Posterior cingulate gyrus (tissue), 11 donors: ENCODE data around the gene MLXIPL.
"Not testable (repeated sequence)": the region's sequence is repeated elsewhere in the genome, so short reads cannot be mapped to it uniquely, and the experiment has no call there.

ENCODE experiments used
- DNase-seq, 10 donors: peaks; one replicate each; pipeline versions ENCODE4 v3.0.0 to v3.0.0-alpha.2; 2020 to 2021; ENCODE audit warnings: mixed read lengths in 3 of 10
- intact Hi-C: fragments of 100-400 bp; cut with DNase I; formaldehyde crosslinking; loops from one replicate; pipeline ENCODE4 v1.15.1; 2023

MLXIPL gene

GRCh38 chr7:73593207-73594045 lies 30.9 kb downstream of the MLXIPL start:
- intact Hi-C loops = no loop called here
- DNase-seq = peak in 1 of 10 donors; percentile 60

- intact Hi-C loops = no loop called here
- peak in 3 of 10 donors; percentile 40 to 55 (median 54) for DNase-seq
These were observed 37.4 kb downstream of the MLXIPL start for GRCh38 chr7:73586911-73587310.

- intact Hi-C loops = no loop called here
- DNase-seq = peak in 2 of 10 donors; percentile 4 to 11
These were observed 39.1 kb downstream of the MLXIPL start for GRCh38 chr7:73585196-73585595.

GRCh38 chr7:73582664-73583202 lies 41.6 kb downstream of the MLXIPL start:
- DNase-seq = peak in 3 of 10 donors; percentile 0 to 18 (median 1)
- intact Hi-C loops = no loop called here

- intact Hi-C loops = not testable (repeated sequence)
- peak in 3 of 10 donors; percentile 15 to 56 (median 50) for DNase-seq
These were observed 43.3 kb downstream of the MLXIPL start for GRCh38 chr7:73581006-73581405.

- intact Hi-C loops = loop anchor here (1.0 kb wide), 2 partner anchors 21 to 56 kb away; partner anchors contain the start of genes BAZ1B and BCL7B
These were observed 45.8 kb downstream of the MLXIPL start, which contains the start of gene TBL2 for GRCh38 chr7:73578342-73579128. Gene TBL2, minus strand, starts transcription at chr7:73578579. Its CDS starts 30 bp downstream, at chr7:73578549.

GRCh38 chr7:73577627-73578341 lies 46.5 kb downstream of the MLXIPL start:
- peak in 3 of 10 donors; percentile 47 to 61 (median 53) for DNase-seq
- intact Hi-C loops = loop anchor here (1.0 kb wide), 2 partner anchors 20 to 55 kb away; partner anchors contain the start of genes BAZ1B and BCL7B

More at GRCh38 chr7:73578342-73579128, 45.8 kb downstream of the MLXIPL start, which contains the start of gene TBL2:
- peak; percentile 92 to 100 (median 98) for DNase-seq

- DNase-seq = peak in 3 of 10 donors; percentile 32 to 58 (median 45)
- intact Hi-C loops = no loop called here
These were observed 50.5 kb downstream of the MLXIPL start for GRCh38 chr7:73573791-73574190.

GRCh38 chr7:73573276-73573675 lies 51.0 kb downstream of the MLXIPL start:
- peak in 2 of 10 donors; percentile 24 to 68 for DNase-seq
- intact Hi-C loops = no loop called here

- intact Hi-C loops = no loop called here
- DNase-seq = peak in 3 of 10 donors; percentile 5 to 35 (median 11)
These were observed 51.5 kb downstream of the MLXIPL start for GRCh38 chr7:73572767-73573186.

- DNase-seq = peak in 1 of 10 donors; percentile 44
- intact Hi-C loops = no loop called here
These were observed 53.3 kb downstream of the MLXIPL start for GRCh38 chr7:73570977-73571376.

GRCh38 chr7:73570521-73570920 lies 53.8 kb downstream of the MLXIPL start:
- intact Hi-C loops = no loop called here
- DNase-seq = peak in 2 of 10 donors; percentile 72 to 79

GRCh38 chr7:73569042-73569608 lies 55.2 kb downstream of the MLXIPL start:
- intact Hi-C loops = no loop called here
- DNase-seq = no peak

GRCh38 chr7:73567846-73568685 lies 56.3 kb downstream of the MLXIPL start:
- intact Hi-C loops = no loop called here
- DNase-seq = peak in 2 of 10 donors; percentile 22 to 57

- intact Hi-C loops = no loop called here
- DNase-seq = peak in 2 of 10 donors; percentile 20 to 50
These were observed 57.2 kb downstream of the MLXIPL start for GRCh38 chr7:73567140-73567539.

- DNase-seq = peak in 1 of 10 donors; percentile 3
- intact Hi-C loops = not testable (repeated sequence)
These were observed 57.9 kb downstream of the MLXIPL start for GRCh38 chr7:73566431-73566830.

GRCh38 chr7:73565675-73566340 lies 58.5 kb downstream of the MLXIPL start:
- no peak for DNase-seq
- intact Hi-C loops = no loop called here
